ENCODE measurements around the gene PLCG2.
"Not testable (repeated sequence)": the region's sequence is repeated elsewhere in the genome, so short reads cannot be mapped to it uniquely, and the experiment has no call there.

Gene PLCG2

GRCh38 chr16:81973737-81974136 lies 194.6 kb downstream of the PLCG2 start:
- in situ Hi-C loops (cut with HindIII; ENCODE audit: low sequenced_read_pairs): no loop called here
- no peak overlapping the region for H3K4me3 ChIP-seq (ENCODE audit: low read depth, low read length)
- DNase-seq (ENCODE audit: low read depth): no peak
- TF ChIP-seq CTCF (IDR thresholded peaks at IDR 0.05; ENCODE audit: low read depth, low read length, missing control alignments): no peak

- in situ Hi-C loops (cut with HindIII; ENCODE audit: low sequenced_read_pairs): no loop called here
- H3K4me3 ChIP-seq (ENCODE audit: low read depth, low read length): no peak overlapping the region
- no peak for DNase-seq (ENCODE audit: low read depth)
- TF ChIP-seq CTCF (IDR thresholded peaks at IDR 0.05; ENCODE audit: low read depth, low read length, missing control alignments): no peak
Measured at GRCh38 chr16:81975637-81976036, 196.5 kb downstream of the PLCG2 start.

- in situ Hi-C loops (cut with HindIII; ENCODE audit: low sequenced_read_pairs); H3K4me3 ChIP-seq (ENCODE audit: low read depth, low read length); DNase-seq (ENCODE audit: low read depth): not testable (repeated sequence)
Measured at GRCh38 chr16:81977335-81977942, 198.3 kb downstream of the PLCG2 start.

- no peak overlapping the region for H3K4me3 ChIP-seq (ENCODE audit: low read depth, low read length)
- no peak for DNase-seq (ENCODE audit: low read depth)
- TF ChIP-seq CTCF (IDR thresholded peaks at IDR 0.05; ENCODE audit: low read depth, low read length, missing control alignments): no peak
- in situ Hi-C loops (cut with HindIII; ENCODE audit: low sequenced_read_pairs): no loop called here
Measured at GRCh38 chr16:81987121-81987520, 208.0 kb downstream of the PLCG2 start.

GRCh38 chr16:81987706-81988105 lies 208.6 kb downstream of the PLCG2 start:
- H3K4me3 ChIP-seq (ENCODE audit: low read depth, low read length): no peak overlapping the region
- no peak for DNase-seq (ENCODE audit: low read depth)
- no peak for TF ChIP-seq CTCF (IDR thresholded peaks at IDR 0.05; ENCODE audit: low read depth, low read length, missing control alignments)
- in situ Hi-C loops (cut with HindIII; ENCODE audit: low sequenced_read_pairs): no loop called here

GRCh38 chr16:81992859-81993258 lies 213.8 kb downstream of the PLCG2 start:
- H3K4me3 ChIP-seq (ENCODE audit: low read depth, low read length): no peak overlapping the region
- in situ Hi-C loops (cut with HindIII; ENCODE audit: low sequenced_read_pairs): no loop called here
- DNase-seq (ENCODE audit: low read depth): no peak
- no peak for TF ChIP-seq CTCF (IDR thresholded peaks at IDR 0.05; ENCODE audit: low read depth, low read length, missing control alignments)

GRCh38 chr16:81994485-81994884 lies 215.4 kb downstream of the PLCG2 start:
- DNase-seq (ENCODE audit: low read depth): no peak
- in situ Hi-C loops (cut with HindIII; ENCODE audit: low sequenced_read_pairs): no loop called here
- TF ChIP-seq CTCF (IDR thresholded peaks at IDR 0.05; ENCODE audit: low read depth, low read length, missing control alignments): no peak
- H3K4me3 ChIP-seq (ENCODE audit: low read depth, low read length): no peak overlapping the region
